Measurements from ENCODE around the gene UPK3BL2.
"Not testable (repeated sequence)": the region's sequence is repeated elsewhere in the genome, so short reads cannot be mapped to it uniquely, and the experiment has no call there.

Gene UPK3BL2, protein sequence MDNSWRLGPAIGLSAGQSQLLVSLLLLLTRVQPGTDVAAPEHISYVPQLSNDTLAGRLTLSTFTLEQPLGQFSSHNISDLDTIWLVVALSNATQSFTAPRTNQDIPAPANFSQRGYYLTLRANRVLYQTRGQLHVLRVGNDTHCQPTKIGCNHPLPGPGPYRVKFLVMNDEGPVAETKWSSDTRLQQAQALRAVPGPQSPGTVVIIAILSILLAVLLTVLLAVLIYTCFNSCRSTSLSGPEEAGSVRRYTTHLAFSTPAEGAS

DNA sequence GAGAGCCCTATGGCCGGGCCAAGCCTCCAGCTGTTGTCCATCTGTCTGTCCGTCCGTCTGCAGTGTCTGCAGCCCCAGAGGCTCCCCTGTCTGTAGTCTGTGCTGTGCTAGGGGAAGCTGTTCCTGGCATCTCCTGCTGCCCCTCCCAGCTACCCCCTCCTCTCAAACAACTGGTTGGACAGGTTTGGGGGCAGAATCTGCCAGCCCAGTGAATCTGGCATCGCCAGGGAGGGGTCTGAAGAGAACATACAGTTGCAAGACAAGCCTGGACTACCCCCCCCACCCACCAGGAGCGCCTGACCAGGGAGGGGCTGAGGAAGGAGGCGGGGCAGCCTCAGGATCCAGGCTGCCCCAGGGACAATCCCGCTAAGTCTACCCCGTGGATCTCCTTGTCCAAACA is at the start of gene UPK3BL2:
TSS of gene UPK3BL2 (minus strand) at position 101 of the 400 bp plus-strand sequence. CDS start at position 41, 60 bp downstream.
- not testable (repeated sequence) for H3K4me1 ChIP-seq (ENCODE audit: control insufficient read depth, insufficient read depth, low read length); H3K27ac ChIP-seq (ENCODE audit: low read depth, low read length)

DNA sequence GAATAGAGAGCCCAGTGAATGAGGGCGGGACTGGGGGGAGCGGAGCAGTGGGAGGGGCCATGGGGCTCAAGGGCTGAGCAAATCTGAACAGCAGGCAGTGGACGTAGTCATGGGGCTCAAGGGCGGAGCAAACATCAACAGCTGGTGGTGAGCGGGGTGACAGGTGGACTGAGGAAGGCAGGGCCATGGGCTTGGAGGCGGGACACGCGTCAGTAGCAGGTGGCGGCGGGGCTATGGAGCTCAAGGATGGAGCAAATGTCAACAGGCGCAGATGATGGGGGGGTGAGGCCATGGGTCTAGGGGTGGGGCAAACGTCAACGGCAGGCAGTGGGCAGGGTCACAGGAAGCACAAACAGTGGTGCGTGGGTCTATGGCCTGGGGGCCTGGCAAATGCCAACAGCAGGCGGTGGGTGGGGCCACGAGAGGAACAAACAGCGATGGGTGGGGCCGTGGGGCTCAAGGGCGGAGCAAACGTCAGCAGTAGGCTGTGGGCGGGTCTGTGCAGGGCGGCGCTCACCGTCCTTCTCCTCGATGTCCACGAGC is 49.1 kb upstream of the UPK3BL2 start:
- H3K27me3 ChIP-seq (ENCODE audit: control insufficient read depth, insufficient read depth, low read length); H3K27ac ChIP-seq (ENCODE audit: low read depth, low read length); H3K4me3 ChIP-seq (ENCODE audit: low read depth, low read length); H3K4me1 ChIP-seq (ENCODE audit: control insufficient read depth, insufficient read depth, low read length); H3K9me3 ChIP-seq (ENCODE audit: control insufficient read depth, insufficient read depth, low read depth, low read length); H3K36me3 ChIP-seq (ENCODE audit: control insufficient read depth, insufficient read depth, low read length); H3K9ac ChIP-seq (ENCODE audit: low read length): not testable (repeated sequence)

More for the DNA sequence above, at the start of gene UPK3BL2:
- H3K9me3 ChIP-seq (ENCODE audit: control insufficient read depth, insufficient read depth, low read depth, low read length); H3K4me3 ChIP-seq (ENCODE audit: low read depth, low read length); H3K27me3 ChIP-seq (ENCODE audit: control insufficient read depth, insufficient read depth, low read length); H3K9ac ChIP-seq (ENCODE audit: low read length); H3K36me3 ChIP-seq (ENCODE audit: control insufficient read depth, insufficient read depth, low read length): not testable (repeated sequence)

DNA sequence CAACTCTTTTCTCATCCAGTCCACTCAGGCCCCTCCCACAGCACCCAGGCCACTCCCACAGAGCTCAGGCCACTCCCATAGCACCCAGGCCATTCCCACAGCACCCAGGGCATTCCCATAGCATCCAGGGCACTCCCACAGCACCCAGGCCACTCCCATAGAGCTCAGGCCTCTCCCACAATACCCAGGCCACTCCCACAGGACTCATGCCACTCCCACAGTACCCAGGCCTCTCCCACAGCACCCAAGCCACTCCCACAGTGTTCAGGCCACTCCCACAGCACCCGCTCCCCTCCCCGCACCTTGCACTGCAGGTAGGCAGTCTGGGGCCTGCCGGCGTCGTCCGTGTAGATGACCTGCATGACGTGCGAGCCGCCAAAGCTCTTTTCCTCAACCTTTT is 46.4 kb upstream of the UPK3BL2 start:
- not testable (repeated sequence) for H3K27ac ChIP-seq (ENCODE audit: low read depth, low read length); H3K36me3 ChIP-seq (ENCODE audit: control insufficient read depth, insufficient read depth, low read length); H3K9me3 ChIP-seq (ENCODE audit: control insufficient read depth, insufficient read depth, low read depth, low read length); H3K27me3 ChIP-seq (ENCODE audit: control insufficient read depth, insufficient read depth, low read length); H3K4me1 ChIP-seq (ENCODE audit: control insufficient read depth, insufficient read depth, low read length); H3K4me3 ChIP-seq (ENCODE audit: low read depth, low read length); H3K9ac ChIP-seq (ENCODE audit: low read length)

DNA sequence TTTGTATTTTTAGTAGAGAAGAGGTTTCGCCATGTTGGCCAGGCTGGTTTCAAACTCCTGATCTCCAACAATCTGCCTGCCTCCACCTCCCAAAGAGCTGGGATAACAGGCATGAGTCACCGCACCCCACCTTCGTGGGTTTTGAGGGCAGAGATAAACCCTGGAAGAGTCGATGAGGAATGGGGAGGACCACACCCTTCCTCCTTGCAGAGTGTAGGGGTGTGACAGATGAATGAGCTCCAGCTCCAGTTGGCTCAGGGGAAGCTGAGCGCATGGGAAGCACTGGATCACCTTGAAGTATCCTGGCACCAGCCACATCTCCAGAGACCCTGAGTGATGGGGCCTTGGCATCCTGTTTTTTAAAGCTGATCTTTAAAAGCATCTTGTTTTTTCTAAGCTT is 40.0 kb upstream of the UPK3BL2 start:
- not testable (repeated sequence) for H3K4me1 ChIP-seq (ENCODE audit: control insufficient read depth, insufficient read depth, low read length); H3K36me3 ChIP-seq (ENCODE audit: control insufficient read depth, insufficient read depth, low read length); H3K4me3 ChIP-seq (ENCODE audit: low read depth, low read length); H3K9me3 ChIP-seq (ENCODE audit: control insufficient read depth, insufficient read depth, low read depth, low read length); H3K27me3 ChIP-seq (ENCODE audit: control insufficient read depth, insufficient read depth, low read length); H3K9ac ChIP-seq (ENCODE audit: low read length); H3K27ac ChIP-seq (ENCODE audit: low read depth, low read length)

DNA sequence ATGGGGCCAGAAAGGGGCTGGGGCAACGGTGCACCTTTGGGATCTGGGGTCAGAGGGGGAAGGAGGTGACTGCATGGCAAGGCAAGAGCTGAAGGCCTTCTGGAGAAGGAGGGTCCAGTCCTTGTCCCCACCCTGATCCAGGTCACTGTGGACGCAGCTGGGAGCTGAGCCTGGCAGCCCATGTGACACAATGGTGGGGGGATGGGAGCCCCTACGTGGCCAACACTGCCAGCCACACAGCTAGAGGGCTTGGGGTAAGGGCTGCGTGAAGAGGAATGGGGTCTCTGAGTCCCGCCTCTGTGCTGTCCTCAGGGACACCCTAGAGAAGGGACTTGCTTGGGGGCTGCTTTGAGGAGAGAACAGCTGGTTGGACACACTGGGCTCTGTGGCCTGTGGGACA is 38.2 kb upstream of the UPK3BL2 start:
- H3K9me3 ChIP-seq (ENCODE audit: control insufficient read depth, insufficient read depth, low read depth, low read length); H3K4me1 ChIP-seq (ENCODE audit: control insufficient read depth, insufficient read depth, low read length); H3K27ac ChIP-seq (ENCODE audit: low read depth, low read length); H3K9ac ChIP-seq (ENCODE audit: low read length); H3K4me3 ChIP-seq (ENCODE audit: low read depth, low read length); H3K36me3 ChIP-seq (ENCODE audit: control insufficient read depth, insufficient read depth, low read length); H3K27me3 ChIP-seq (ENCODE audit: control insufficient read depth, insufficient read depth, low read length): not testable (repeated sequence)

DNA sequence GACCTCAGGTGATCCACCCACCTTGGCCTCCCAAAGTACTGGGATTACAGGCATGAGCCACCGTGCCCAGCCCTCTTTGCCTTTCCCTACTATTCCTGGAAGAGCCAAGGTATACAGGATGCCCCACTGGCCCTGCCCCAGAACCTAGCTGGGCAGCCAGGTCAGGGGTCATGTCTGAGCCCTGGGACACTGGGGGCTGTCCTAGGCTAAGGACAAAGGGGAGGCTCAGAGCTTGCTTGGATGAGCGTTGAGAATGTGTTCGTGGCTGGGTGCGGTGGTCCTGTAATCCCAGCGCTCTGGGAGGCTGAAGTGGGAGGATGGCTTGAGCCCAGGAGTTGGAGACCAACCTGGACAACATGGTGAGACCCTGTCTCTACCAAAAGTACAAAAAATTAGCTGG is 35.0 kb upstream of the UPK3BL2 start:
- H3K27ac ChIP-seq (ENCODE audit: low read depth, low read length); H3K9me3 ChIP-seq (ENCODE audit: control insufficient read depth, insufficient read depth, low read depth, low read length); H3K36me3 ChIP-seq (ENCODE audit: control insufficient read depth, insufficient read depth, low read length); H3K9ac ChIP-seq (ENCODE audit: low read length); H3K4me1 ChIP-seq (ENCODE audit: control insufficient read depth, insufficient read depth, low read length); H3K4me3 ChIP-seq (ENCODE audit: low read depth, low read length); H3K27me3 ChIP-seq (ENCODE audit: control insufficient read depth, insufficient read depth, low read length): not testable (repeated sequence)

DNA sequence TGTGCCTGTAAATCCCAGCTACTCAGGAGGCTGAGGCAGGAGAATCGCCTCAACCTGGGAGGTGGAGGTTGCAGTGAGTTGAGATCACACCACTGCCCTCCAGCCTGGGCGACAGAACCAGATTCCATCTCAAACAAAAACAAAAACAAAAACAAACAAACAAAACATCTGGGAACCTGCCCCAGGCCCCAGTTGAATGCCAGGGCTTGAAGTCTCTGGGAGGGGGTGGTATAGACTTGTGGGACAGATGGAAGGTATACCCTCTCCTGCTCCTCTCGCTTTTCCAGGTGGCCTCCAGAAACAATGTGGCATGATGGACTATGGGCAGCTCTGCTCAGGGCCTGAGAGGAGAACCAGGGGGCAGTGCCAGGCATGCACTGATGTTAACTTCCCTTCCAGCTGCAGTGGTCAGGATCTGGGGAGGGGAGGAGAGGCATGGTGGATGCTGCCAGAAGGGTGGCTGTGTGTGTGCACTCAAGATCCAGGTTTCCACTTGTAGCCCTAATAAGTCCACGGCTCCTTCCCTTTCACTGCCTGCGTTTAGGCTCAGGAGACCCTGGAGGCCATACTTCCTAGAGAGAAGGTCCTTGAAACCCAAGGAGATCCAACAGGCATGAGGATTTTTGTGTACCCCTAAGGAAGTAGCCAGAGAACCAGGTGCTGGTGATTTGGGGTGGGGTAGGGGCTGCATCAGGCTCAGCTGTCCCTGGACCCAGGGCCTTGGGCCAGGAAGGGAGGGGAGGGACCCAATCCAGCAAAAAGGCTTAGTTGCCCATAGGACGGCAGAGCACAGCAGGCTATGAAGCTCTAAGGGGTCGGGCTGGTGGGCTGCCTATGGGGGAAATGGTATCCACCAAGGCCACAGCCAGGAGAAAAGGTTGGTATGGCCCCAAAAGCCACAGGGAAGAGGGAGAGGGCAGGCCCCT is 34.1 kb upstream of the UPK3BL2 start:
- H3K36me3 ChIP-seq (ENCODE audit: control insufficient read depth, insufficient read depth, low read length); H3K4me3 ChIP-seq (ENCODE audit: low read depth, low read length); H3K4me1 ChIP-seq (ENCODE audit: control insufficient read depth, insufficient read depth, low read length); H3K27ac ChIP-seq (ENCODE audit: low read depth, low read length); H3K9me3 ChIP-seq (ENCODE audit: control insufficient read depth, insufficient read depth, low read depth, low read length); H3K9ac ChIP-seq (ENCODE audit: low read length); H3K27me3 ChIP-seq (ENCODE audit: control insufficient read depth, insufficient read depth, low read length): not testable (repeated sequence)

DNA sequence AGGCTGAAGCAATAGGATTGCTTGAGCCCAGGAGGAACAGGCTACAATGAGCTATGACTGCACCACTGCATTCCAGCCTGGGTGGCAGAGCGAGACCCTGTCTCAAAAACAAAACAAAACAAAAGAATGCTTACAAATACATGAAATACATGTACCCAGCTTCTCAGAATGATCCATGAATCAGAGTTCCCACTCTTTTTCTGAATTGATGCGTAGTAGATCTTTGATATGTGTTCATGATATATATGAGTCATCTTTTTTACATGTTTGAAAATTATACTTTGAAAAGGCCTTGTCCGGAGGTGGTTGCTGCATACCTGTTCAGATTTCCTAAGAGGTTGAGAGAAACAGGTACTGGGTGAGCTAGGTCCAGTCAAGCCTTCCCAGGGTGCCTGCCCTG is 32.9 kb upstream of the UPK3BL2 start:
- not testable (repeated sequence) for H3K27me3 ChIP-seq (ENCODE audit: control insufficient read depth, insufficient read depth, low read length); H3K4me1 ChIP-seq (ENCODE audit: control insufficient read depth, insufficient read depth, low read length); H3K4me3 ChIP-seq (ENCODE audit: low read depth, low read length)

DNA sequence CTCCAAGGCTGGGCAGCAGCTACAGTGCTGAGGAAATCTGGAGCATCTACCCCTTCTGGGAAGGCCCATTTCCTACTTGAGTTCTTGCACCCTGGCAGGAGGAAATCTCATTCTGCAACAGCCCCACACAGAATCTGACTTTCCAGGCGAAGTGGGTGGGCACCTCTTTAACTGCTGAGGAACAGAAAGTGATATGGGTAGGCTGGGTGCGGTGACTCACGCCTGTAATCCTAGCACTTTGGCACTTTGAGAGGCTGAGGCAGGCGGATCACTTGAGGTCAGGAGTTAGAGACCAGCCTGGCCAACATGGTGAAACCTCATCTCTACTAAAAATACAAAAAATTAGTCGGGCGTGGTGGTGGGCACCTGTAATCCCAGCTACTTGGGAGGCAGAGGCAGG is 31.1 kb upstream of the UPK3BL2 start:
- not testable (repeated sequence) for H3K9me3 ChIP-seq (ENCODE audit: control insufficient read depth, insufficient read depth, low read depth, low read length); H3K4me3 ChIP-seq (ENCODE audit: low read depth, low read length); H3K36me3 ChIP-seq (ENCODE audit: control insufficient read depth, insufficient read depth, low read length); H3K4me1 ChIP-seq (ENCODE audit: control insufficient read depth, insufficient read depth, low read length); H3K9ac ChIP-seq (ENCODE audit: low read length); H3K27ac ChIP-seq (ENCODE audit: low read depth, low read length); H3K27me3 ChIP-seq (ENCODE audit: control insufficient read depth, insufficient read depth, low read length)

More for the DNA sequence above, 32.9 kb upstream of the UPK3BL2 start:
- H3K27ac ChIP-seq (ENCODE audit: low read depth, low read length); H3K36me3 ChIP-seq (ENCODE audit: control insufficient read depth, insufficient read depth, low read length); H3K9ac ChIP-seq (ENCODE audit: low read length); H3K9me3 ChIP-seq (ENCODE audit: control insufficient read depth, insufficient read depth, low read depth, low read length): not testable (repeated sequence)

DNA sequence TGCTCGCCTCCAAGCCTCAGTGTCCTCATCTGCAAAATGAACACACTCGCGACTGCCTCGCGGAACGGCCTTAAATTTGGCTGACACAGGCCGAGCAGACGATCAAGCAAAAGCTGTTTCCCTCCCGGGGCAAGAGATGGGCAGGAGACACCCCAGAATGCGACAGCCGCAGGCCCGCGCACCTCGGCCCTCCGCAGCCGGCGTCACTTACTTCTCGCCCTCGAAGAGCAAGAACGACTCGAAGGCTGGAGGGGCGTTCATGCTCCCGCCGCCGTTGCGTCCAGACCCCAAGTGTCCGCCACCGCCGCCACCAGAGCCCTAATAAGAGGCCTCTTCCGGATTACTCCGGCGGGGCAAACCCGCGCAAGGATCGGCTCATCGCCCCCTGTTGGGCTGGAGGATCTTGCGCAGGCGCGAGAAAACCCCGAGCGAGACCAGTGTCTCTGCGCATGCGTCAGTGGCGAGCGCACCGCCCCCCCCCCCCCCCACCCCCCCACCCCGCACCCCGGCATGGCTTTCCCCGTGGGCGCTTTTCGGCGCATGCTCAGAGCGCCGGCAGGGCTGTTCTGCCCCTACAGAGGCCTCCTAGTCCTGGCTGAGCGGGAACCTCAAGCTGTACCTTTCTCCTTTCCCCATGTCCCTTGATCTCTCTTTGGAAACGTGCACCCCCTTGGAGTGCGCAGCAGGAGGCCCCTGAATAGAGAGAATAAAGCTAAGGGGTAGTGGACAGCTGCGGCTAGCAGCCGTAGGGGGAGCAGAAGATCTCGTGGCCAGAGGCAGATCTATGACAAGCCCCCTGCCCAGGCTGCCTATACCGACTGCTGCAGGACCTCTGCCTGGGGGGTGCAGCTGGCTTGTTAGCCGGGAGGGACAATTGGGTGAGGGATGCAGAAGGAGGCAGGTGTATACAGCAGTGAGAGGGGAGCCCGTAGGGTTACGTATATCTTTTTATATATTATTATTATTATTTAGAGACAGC is 29.1 kb upstream of the UPK3BL2 start, which contains the start of gene POLR2J3:
TSS of gene POLR2J3 (minus strand) at position 323 of the 979 bp plus-strand sequence. CDS start at position 261, 62 bp downstream.
- H3K27ac ChIP-seq (ENCODE audit: low read depth, low read length); H3K27me3 ChIP-seq (ENCODE audit: control insufficient read depth, insufficient read depth, low read length); H3K36me3 ChIP-seq (ENCODE audit: control insufficient read depth, insufficient read depth, low read length); H3K4me1 ChIP-seq (ENCODE audit: control insufficient read depth, insufficient read depth, low read length); H3K9me3 ChIP-seq (ENCODE audit: control insufficient read depth, insufficient read depth, low read depth, low read length): not testable (repeated sequence)
- Histone ChIP-seq H3K9ac (ENCODE audit: low read length) (peak within 1 kb of the TSS; percentile 89), H3K4me3 (ENCODE audit: low read depth, low read length) (peak within 1 kb of the TSS; percentile 86)
